Measurements from ENCODE around the gene TGFA. TPM values are rescaled to one million over a fixed set of nuclear protein-coding genes. Genes with fewer than 3 reads are reported as not detected.

TGFA gene
- total RNA-seq, 6 donors from 2014 or later: 4.2 to 19.6 (median 10.7) TPM

DNA sequence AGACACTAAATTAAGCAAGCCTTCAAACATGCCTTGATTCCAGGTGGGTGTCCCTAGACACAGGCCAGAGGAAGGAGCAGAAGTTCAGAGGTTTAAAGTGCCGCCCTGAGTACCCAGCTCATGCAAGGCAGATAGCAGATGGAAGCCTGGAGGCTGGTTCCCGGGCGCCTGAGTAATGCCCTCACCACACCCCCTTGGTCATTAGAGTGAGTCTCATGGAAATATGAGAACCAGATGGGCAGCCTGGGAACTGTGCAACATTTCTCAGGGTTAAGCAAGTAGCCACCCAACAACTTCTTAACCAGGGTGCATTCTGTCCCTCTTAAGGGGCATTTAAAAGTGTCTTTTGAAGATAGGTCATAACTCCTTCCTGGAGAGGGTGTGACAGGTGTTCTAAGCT is 44.1 kb downstream of the TGFA start:
- Histone ChIP-seq H3K36me3 (no peaks in the 10 kb centered on the region), H3K4me1 (peaks cover 0 to 5% (median 0%) of the 10 kb centered on the region in 4 donors), H3K4me3 (no peak overlapping the region), H3K27ac (no peak overlapping the region), H3K27me3 (no peaks in the 10 kb centered on the region), H3K9me3 (no peaks in the 10 kb centered on the region)
- DNase-seq (no peak), ATAC-seq (ENCODE audit: low FRiP score in 2 of 2) (peak in 1 of 2 donors; percentile 35)
- TF ChIP-seq POLR2A (IDR thresholded peaks at IDR 0.05) (no peak), EP300 (IDR thresholded peaks at IDR 0.05) (no peak), POLR2AphosphoS5 (IDR thresholded peaks at IDR 0.05) (no peak)
- TF ChIP-seq, protein P1, sequence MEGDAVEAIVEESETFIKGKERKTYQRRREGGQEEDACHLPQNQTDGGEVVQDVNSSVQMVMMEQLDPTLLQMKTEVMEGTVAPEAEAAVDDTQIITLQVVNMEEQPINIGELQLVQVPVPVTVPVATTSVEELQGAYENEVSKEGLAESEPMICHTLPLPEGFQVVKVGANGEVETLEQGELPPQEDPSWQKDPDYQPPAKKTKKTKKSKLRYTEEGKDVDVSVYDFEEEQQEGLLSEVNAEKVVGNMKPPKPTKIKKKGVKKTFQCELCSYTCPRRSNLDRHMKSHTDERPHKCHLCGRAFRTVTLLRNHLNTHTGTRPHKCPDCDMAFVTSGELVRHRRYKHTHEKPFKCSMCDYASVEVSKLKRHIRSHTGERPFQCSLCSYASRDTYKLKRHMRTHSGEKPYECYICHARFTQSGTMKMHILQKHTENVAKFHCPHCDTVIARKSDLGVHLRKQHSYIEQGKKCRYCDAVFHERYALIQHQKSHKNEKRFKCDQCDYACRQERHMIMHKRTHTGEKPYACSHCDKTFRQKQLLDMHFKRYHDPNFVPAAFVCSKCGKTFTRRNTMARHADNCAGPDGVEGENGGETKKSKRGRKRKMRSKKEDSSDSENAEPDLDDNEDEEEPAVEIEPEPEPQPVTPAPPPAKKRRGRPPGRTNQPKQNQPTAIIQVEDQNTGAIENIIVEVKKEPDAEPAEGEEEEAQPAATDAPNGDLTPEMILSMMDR (IDR thresholded peaks at IDR 0.05): no peak
- WGBS, 2 donors: 81 to 100% methylated on average over 1 to 3 of the region's 3 CpGs

DNA sequence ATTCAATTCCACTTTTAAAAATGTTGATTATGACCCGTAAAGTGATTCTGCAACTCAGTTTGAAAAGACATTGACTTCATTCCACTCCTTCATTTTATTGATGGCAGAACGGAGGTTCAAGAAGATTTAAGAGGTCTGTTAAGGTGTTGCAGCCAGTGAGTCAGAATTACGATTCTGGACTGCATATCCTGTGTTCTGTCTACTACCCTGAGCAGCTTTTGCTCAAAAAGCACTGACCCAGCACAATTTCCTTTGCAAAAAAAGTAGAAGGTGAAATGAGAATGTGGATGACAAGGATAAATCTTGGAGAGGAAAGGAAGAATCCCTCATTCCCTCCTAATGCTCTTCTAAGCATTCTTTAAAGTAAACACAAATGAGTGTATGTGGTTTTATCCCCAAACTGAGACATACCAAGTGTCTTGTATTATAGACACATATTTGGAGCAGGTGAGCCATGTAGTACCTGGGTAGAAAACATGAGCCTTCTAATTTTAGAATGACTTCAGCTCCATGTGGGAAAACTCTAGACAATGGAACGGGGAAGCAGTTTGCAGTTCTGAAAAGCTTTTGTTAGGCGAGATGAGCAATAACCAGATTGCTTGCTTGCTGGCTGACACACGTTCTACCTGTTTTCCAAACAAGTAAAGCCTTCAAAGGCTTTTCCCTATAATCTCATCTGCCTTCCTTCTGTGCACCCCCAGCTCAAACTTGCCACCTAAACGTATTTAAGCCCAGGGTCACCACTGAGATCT is 44.7 kb downstream of the TGFA start:
- Histone ChIP-seq H3K36me3 (no peaks in the 10 kb centered on the region), H3K27ac (no peak overlapping the region), H3K4me1 (peaks cover 0 to 5% (median 0%) of the 10 kb centered on the region in 4 donors), H3K27me3 (no peaks in the 10 kb centered on the region), H3K9me3 (no peaks in the 10 kb centered on the region), H3K4me3 (no peak overlapping the region)
- ATAC-seq (ENCODE audit: low FRiP score in 2 of 2): no peak
- 75 to 77% methylated on average over 7 of the region's 7 CpGs for WGBS, 2 donors
- DNase-seq: no peak
- TF ChIP-seq POLR2AphosphoS5 (IDR thresholded peaks at IDR 0.05) (no peak), POLR2A (IDR thresholded peaks at IDR 0.05) (no peak), EP300 (IDR thresholded peaks at IDR 0.05) (no peak)
- TF ChIP-seq, protein P1 (IDR thresholded peaks at IDR 0.05): no peak

DNA sequence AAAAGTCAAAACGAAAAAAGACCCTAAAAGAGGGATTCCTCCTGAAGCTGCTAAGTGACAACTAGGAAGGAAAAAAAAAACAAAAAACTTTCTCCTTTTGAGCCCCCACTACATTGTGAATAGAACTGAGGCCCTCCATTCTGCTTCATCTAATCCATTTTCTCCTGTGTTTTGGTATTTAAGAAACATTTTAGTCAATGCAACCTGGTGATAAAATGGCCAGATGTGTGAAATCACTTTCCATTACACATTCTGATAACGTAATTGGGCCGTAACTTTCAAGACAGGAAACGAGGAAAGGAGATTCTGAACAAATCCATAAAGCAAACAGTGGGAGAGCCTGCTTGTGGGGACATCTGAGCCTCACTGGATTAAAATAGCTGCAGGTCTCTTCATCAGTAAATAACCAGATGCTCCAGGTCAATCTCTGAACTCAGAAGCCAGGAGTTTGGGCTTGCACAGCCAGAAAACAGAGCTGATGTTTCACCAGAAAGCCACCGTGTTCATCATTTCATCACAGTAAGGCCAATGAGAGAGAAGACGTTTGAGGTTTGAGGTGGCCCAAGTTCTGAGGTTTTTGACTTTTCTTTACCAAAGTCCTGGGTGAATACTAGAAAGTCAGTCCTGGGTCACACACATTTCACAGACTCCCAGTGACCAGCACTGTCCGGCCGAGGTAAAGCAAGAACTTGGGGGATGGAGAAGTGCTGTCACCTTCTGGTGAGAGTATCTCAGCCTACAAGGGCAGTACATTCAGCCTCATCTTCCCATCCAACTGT is 47.8 kb downstream of the TGFA start:
- 63 to 75% methylated on average over 6 to 8 of the region's 8 CpGs for WGBS, 2 donors
- no peak for ATAC-seq (ENCODE audit: low FRiP score in 2 of 2)
- DNase-seq: no peak

DNA sequence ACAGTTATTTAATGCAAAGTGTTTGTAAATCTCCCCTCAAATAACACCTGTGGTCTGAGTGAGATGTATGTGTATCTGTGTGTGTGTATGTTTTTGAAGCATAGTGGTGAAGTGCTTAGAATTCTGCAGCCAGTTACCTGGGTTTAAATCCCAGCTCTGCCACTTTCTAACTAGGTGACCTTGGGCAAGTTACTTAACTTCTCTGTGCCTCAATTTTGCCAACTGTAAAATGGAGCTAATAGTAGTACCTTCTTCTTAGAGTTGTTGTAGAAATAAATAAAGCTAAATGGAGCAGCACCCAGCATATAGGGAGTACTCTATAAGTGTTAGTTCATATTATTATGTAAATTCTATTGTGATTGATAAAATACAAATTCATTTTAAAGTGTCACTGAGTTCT is 48.9 kb downstream of the TGFA start:
- no peaks in the 10 kb centered on the region for H3K36me3 ChIP-seq

More for the DNA sequence above, 47.8 kb downstream of the TGFA start:
- Histone ChIP-seq H3K27ac (no peak overlapping the region), H3K4me1 (peaks cover 0 to 5% (median 0%) of the 10 kb centered on the region in 4 donors), H3K27me3 (no peaks in the 10 kb centered on the region), H3K4me3 (no peak overlapping the region), H3K36me3 (no peaks in the 10 kb centered on the region), H3K9me3 (no peaks in the 10 kb centered on the region)
- TF ChIP-seq, protein P1 (IDR thresholded peaks at IDR 0.05): no peak
- TF ChIP-seq POLR2AphosphoS5 (IDR thresholded peaks at IDR 0.05) (no peak), POLR2A (IDR thresholded peaks at IDR 0.05) (no peak), EP300 (IDR thresholded peaks at IDR 0.05) (no peak)

More for the DNA sequence above, 48.9 kb downstream of the TGFA start:
- peaks cover 0 to under 1% (median 0%) of the 10 kb centered on the region in 4 donors for H3K4me1 ChIP-seq
- no peak for DNase-seq
- H3K4me3 ChIP-seq: no peak overlapping the region
- no peaks in the 10 kb centered on the region for H3K9me3 ChIP-seq
- H3K27me3 ChIP-seq: no peaks in the 10 kb centered on the region
- ATAC-seq (ENCODE audit: low FRiP score in 2 of 2): no peak
- H3K27ac ChIP-seq: no peak overlapping the region
- TF ChIP-seq EP300 (IDR thresholded peaks at IDR 0.05): no peak
- no peak for TF ChIP-seq POLR2AphosphoS5 (IDR thresholded peaks at IDR 0.05)
- no peak for TF ChIP-seq POLR2A (IDR thresholded peaks at IDR 0.05)
- TF ChIP-seq, protein P1 (IDR thresholded peaks at IDR 0.05): no peak

Data from upper lobe of left lung (tissue), 6 donors.